ENCODE data around the gene SLC49A4. TPM values are rescaled to one million over a fixed set of nuclear protein-coding genes. Genes with fewer than 3 reads are reported as not detected.

SLC49A4 gene
- polyA plus RNA-seq, 1 donor: 7.1 TPM

DNA sequence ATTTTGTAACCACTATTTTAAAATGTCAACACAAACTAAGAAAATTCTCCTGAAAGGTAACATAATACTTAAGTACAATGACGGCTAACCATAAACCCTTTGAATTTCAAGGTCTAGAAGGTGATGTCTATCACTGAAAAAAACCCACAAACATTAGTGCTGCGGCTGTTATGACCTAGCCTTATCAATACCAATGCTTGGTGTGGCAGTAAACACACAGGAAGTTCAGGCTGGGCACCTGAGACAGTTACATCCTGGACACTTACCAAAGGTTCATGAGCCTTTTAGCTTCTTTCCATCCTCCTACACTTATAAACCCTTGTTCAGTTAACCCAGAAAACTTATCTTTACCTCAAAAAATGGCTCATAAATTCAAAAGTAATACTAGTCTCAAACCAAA, 7.0 kb upstream of the SLC49A4 start:
- DNase-seq: no peak

- no peak for DNase-seq
Measured at GRCh38 chr3:122789585-122790273, 5.1 kb upstream of the SLC49A4 start.

DNA sequence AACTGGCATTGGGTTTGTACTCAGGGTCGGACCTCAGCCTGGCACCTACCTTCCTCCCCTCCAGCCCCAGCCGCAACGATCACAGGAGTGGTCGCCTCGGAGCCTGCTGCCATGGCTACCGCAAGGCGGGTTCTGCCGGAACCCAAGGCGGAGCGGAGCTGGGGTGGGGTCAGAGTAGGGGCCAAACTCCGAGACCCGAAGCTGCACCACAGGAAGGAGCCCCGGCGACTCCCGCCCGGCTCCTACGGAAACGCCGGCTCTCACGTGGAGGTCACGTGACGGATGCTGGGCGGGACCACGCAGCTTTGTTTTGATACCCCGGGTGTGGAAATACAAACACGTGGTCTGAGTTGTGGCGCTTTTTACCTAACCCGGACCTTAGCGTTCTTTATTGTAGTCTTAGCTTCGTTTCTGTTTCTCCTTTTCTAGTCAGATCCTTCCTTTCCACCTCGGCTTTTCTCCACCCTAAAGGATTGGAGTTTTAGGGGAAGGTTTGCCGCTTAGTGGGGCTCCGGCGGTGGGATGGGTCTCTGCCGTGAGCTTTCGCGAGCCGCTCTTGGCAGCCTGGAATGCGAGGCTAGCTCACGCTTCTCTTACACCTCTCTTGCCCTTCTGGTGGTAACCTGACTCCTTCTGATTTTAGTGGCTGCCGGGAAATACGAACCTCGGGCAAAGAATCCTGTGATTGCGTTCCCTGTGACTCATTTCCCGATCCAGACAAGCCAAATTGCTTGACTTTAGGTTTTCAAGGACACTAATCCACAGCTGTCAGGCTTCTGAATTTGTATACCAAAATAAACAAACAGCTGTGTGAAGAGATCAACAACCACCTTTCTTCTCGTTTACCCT, 1.1 kb upstream of the SLC49A4 start, which contains the start of gene HSPBAP1:
Gene HSPBAP1 (minus strand): TSS at position 264 of the 849 bp plus-strand sequence. CDS start 151 bp downstream, at position 113.
- peak; percentile 94 for DNase-seq

- DNase-seq: no peak
Measured at GRCh38 chr3:122794483-122794778, 438 bp upstream of the SLC49A4 start.

- no peak for DNase-seq
Measured at GRCh38 chr3:122795674-122796195, 866 bp downstream of the SLC49A4 start.

GRCh38 chr3:122797291-122797690, 2.4 kb downstream of the SLC49A4 start:
- no peak for DNase-seq

DNA sequence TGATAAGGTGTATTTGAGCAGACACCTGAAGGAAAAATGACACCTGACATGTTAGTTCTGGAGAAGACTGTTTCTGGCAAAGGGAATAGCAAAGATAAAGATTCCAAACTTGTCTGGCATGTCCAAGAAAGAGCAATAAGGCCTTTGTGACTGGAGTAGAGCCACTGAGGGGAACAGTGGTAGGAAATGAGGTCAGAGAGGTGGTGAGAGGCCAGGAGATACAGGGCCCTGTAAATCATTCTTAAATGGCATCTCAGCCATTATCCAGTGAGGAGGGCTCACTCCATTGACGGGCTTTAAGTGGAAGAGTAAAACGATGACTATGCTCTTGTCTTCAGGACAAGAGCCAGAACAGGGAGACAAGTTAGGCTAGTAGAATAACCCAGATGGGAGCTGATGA, 4.5 kb downstream of the SLC49A4 start:
- DNase-seq: no peak

DNA sequence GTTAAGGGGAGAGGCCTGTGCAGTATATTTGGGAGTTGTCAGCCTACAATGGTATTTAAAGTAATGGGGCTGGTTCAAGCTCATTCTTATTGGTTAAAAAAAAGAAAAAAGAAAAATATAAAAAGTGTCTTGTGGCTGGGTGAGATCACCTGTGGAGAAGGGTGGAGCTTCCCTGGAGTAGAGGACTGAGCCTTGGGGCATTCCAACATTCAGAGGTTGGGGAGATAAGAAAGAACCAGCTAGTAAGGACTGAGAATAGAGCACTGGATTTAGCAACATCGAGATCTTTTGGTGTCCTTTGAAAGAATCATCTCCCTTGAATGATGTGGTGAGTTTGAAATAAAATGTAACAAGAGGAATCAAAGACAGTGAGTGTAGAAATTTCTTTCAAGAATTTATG, 5.2 kb downstream of the SLC49A4 start:
- DNase-seq: no peak

DNA sequence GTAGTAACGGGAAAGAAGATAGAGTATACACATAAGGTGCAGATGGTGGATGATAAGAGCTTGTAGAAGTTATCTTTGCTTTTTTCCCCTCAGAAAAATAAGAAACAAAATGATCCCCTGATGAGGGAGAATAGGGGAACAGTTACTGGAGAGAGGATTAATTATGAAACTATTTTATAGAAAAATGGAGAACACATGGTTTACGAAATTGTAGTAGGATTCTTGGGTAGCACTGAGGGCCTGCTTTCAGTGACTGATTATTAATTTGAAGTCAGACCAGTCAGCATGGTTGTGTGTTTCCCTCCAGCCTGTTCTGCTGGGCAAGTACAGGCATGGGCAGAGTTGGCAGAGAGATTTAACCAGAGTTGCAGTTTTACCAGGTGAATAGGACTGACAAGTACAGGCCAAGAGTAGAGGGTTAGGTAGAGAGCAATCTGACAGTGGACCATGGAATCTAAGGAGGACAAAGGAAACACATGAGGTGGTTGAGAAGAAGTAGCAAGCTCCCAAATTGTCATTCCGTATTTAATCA, 5.9 kb downstream of the SLC49A4 start:
- no peak for DNase-seq

- DNase-seq: no peak
Measured at GRCh38 chr3:122802323-122802722, 7.5 kb downstream of the SLC49A4 start.

- DNase-seq: no peak
Measured at GRCh38 chr3:122803977-122804376, 9.1 kb downstream of the SLC49A4 start.

- DNase-seq: no peak
Measured at GRCh38 chr3:122810734-122811133, 15.9 kb downstream of the SLC49A4 start.

GRCh38 chr3:122816587-122816986, 21.7 kb downstream of the SLC49A4 start:
- DNase-seq: no peak

DNA sequence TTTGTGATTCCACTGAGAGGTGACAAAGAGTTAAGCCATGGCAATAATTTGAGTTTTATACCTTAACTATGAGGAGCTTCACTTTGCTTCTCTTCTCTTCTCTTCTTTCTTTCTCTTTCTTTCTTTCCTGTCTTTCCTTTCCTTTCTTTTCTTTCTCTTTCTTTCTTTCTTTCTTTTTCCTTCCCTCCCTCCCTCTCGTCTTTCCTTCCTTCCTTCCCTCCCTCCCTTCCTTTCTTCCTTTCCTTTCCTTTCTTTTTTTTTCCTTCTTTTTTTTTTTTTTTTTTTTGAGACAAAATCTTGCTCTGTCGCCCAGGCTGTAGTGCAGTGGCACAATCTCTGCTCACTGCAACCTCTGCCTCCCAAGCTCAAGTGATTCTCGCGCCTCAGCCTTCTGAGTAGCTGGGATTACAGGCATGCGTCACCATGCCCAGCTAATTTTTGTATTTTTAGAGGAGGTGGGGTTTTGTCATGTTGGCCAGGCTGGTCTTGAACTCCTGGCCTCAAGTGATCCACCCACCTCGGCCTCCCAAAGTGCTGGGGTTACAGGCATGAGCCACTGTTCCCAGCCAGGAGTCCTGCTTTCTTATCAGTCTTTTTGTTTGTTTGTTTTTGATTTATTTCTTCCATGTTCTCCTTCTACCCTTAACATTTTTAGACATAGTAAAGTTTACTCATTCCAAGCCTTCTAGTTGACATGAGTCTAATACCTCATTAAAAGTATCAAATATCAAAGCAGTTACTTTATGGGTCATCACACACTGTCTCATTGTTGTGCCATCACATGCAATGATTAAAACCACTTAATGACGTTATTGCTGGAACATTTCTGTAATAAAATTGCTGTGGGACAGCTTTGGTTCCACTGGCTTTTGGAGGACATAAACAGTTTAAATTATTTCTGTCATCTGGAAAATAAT, 29.9 kb downstream of the SLC49A4 start:
- DNase-seq: no peak

GRCh38 chr3:122825460-122825859, 30.6 kb downstream of the SLC49A4 start:
- DNase-seq: no peak

GRCh38 chr3:122826278-122826677, 31.4 kb downstream of the SLC49A4 start:
- DNase-seq: no peak

DNA sequence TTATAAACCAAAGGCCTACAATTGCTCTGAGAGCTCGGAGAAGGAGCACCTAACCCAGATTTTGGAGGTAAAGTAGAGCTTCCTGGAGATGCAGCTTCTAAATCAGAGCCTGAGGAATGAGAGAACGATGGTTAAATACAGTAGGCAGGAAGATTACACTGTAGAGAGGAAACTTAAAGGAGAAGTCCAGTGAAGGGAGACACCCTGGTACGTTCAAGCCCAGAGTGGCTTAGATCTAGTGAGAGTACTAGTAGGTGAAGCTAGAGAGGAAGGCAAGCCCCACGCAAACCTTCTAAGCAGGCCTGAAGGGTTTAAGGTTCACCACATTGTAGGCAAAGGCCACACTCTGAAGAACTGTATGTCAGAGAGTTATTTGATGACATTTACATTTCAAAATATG, 33.4 kb downstream of the SLC49A4 start:
- DNase-seq: no peak

DNA sequence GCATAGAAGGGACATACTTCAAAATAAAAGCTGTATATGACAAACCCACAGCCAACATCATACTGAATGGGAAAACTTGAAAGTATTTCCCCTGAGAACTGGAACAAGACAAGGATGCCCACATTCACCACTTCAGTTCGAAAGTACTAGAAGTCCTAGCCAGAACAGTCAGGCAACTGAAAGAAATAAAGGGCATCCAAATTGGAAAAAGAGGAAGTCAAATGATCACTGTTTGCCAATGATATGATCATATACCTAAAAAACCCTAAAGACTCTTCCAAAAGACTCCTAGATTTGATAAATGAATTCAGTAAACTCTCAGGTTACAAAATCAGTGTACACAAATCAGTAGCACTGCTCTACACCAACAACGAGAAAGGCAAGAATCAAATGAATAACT, 40.7 kb downstream of the SLC49A4 start:
- no peak for DNase-seq

- no peak for DNase-seq
Measured at GRCh38 chr3:122843604-122844003, 48.7 kb downstream of the SLC49A4 start.

- DNase-seq: no peak
Measured at GRCh38 chr3:122857019-122857418, 62.1 kb downstream of the SLC49A4 start.

DNA sequence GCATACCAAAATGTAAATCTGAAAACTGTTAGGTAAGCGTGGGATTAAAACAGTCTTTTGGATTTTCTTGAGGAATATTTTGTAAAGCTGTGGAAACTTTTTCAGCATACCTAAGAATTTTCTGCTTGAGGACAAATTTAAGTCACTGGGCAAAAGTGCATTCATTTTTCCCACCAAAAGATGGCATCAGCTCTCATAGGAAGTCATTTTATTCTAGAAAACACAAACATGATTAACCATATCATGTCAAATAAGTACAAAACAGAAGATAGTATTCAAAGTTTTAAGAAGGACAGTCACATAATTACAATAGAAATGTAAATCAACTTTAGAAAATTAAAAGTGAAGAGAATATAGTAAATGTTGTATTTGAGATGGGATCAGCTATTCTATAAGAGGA, 63.5 kb downstream of the SLC49A4 start:
- peak; percentile 22 for DNase-seq

DNA sequence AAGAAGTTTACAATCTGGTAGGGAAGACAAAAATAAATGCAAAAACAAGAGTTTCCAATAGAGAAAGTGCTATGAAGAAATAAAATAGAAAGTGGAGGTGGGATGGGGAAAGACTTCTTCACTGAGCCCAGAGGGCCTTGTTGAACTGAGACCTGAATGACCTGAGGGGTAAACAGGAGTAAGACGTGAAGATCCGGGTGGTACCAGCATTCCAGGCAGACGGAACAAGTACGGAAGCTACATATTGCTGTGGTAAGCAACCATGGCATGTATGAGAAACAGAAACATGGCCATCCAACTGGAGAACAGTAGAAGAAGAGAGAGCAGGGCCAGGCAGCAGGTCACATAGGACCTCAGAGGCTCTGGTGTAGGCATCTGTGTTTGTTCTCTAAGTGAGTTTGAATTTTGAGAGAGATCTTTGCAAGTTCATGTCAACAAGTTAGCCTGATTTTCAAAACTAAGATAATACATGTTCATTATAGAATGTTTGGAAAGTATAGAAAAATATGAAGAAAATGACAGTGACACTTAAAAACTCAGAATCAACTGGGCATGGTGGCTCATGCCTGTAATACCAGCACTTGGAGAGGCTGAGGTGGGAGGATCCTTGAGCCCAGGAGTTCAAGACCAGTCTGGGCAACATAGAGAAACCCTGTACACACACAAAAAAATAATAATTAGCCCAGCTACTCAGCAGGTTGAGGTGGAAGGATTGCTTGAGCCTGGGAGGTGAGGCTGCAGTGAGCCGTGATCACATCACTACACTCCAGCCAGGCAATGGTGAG, 64.3 kb downstream of the SLC49A4 start:
- no peak for DNase-seq
